ENCODE results near the gene SNX9.
"Not testable (repeated sequence)": the region's sequence is repeated elsewhere in the genome, so short reads cannot be mapped to it uniquely, and the experiment has no call there.

The SNX9 gene

GRCh38 chr6:157964100-157964499, 141.1 kb downstream of the SNX9 start:
- H3K27ac ChIP-seq: no peak overlapping the region
- TF ChIP-seq CTCF (conservative IDR thresholded peaks at IDR 0.05): no peak

- no peak for TF ChIP-seq CTCF (conservative IDR thresholded peaks at IDR 0.05)
- H3K27ac ChIP-seq: no peak overlapping the region
Measured at GRCh38 chr6:157965387-157965786, 142.3 kb downstream of the SNX9 start.

GRCh38 chr6:157966589-157966977, 143.5 kb downstream of the SNX9 start:
- no peak for TF ChIP-seq CTCF (conservative IDR thresholded peaks at IDR 0.05)
- no peak overlapping the region for H3K27ac ChIP-seq

- no peak for TF ChIP-seq CTCF (conservative IDR thresholded peaks at IDR 0.05)
- peak overlapping the region; percentile 5; the same call in 1 of the 2 replicates for H3K27ac ChIP-seq
Measured at GRCh38 chr6:157967020-157967419, 144.0 kb downstream of the SNX9 start.

- TF ChIP-seq CTCF (conservative IDR thresholded peaks at IDR 0.05): no peak
- H3K27ac ChIP-seq: peak overlapping the region; percentile 5; the same call in 1 of the 2 replicates
Measured at GRCh38 chr6:157967486-157967885, 144.4 kb downstream of the SNX9 start.

GRCh38 chr6:157972177-157972576, 149.1 kb downstream of the SNX9 start:
- H3K27ac ChIP-seq: not testable (repeated sequence)

- TF ChIP-seq CTCF (conservative IDR thresholded peaks at IDR 0.05): no peak
- peak overlapping the region; percentile 27; the same call in 1 of the 2 replicates for H3K27ac ChIP-seq
Measured at GRCh38 chr6:157974341-157974894, 151.4 kb downstream of the SNX9 start.

GRCh38 chr6:157974967-157975366, 151.9 kb downstream of the SNX9 start:
- H3K27ac ChIP-seq: peak overlapping the region; percentile 27; the same call in 1 of the 2 replicates
- TF ChIP-seq CTCF (conservative IDR thresholded peaks at IDR 0.05): no peak

All from VCaP (cell line).